Endodermal cell (in vitro differentiated cells): ENCODE data around the gene FUT8. TPM values are rescaled to one million over a fixed set of nuclear protein-coding genes. Genes with fewer than 3 reads are reported as not detected.

Experiments
- DNase-seq: peaks from one replicate; pipeline ENCODE4 v3.0.0-alpha.2; 2017
- H3K27ac ChIP-seq: 2 replicates; pipeline ENCODE4 v1.5.1; 2013; ENCODE audit warnings: mild to moderate bottlenecking, low read depth, low read length, moderate library complexity
- H3K27me3 ChIP-seq: 2 replicates; pipeline ENCODE4 v1.6.1; 2013; ENCODE audit warnings: mild to moderate bottlenecking, low read length, moderate library complexity; ENCODE audit not compliant: insufficient read depth, control insufficient read depth, poor library complexity, severe bottlenecking
- H3K36me3 ChIP-seq: 2 replicates; pipeline ENCODE4 v1.7.0; 2013; ENCODE audit warnings: mild to moderate bottlenecking, low read length, moderate library complexity; ENCODE audit not compliant: control insufficient read depth, insufficient read depth
- H3K4me1 ChIP-seq: one replicate; pipeline ENCODE4 v1.7.0; 2013; ENCODE audit warnings: low read length; ENCODE audit not compliant: control insufficient read depth, insufficient read depth
- H3K4me3 ChIP-seq: 2 replicates; pipeline ENCODE4 v1.5.1; 2013; ENCODE audit warnings: mild to moderate bottlenecking, low read length, moderate library complexity
- H3K9ac ChIP-seq: 2 replicates; pipeline ENCODE4 v1.6.1; 2013; ENCODE audit warnings: mild to moderate bottlenecking, low read length, moderate library complexity; ENCODE audit not compliant: poor library complexity, severe bottlenecking; ENCODE audit errors: extremely low read depth
- H3K9me3 ChIP-seq: 2 replicates; pipeline ENCODE4 v1.6.1; 2013; ENCODE audit warnings: mild to moderate bottlenecking, low read length, moderate library complexity; ENCODE audit not compliant: control insufficient read depth
- H3K27ac Mint-ChIP-seq: 2 replicates; pipeline ENCODE4 v1.8.0; 2020; ENCODE audit warnings: mixed read lengths
- H3K27me3 Mint-ChIP-seq: 2 replicates; pipeline ENCODE4 v1.8.0; 2021; ENCODE audit warnings: mild to moderate bottlenecking, mixed read lengths; ENCODE audit not compliant: insufficient read depth
- H3K36me3 Mint-ChIP-seq: 2 replicates; pipeline ENCODE4 v1.8.0; 2020; ENCODE audit warnings: low read depth, mixed read lengths
- H3K4me1 Mint-ChIP-seq: 2 replicates; pipeline ENCODE4 v1.8.0; 2020; ENCODE audit warnings: mixed read lengths
- H3K4me3 Mint-ChIP-seq: 2 replicates; pipeline ENCODE4 v1.8.0; 2020; ENCODE audit warnings: mild to moderate bottlenecking, moderate library complexity, mixed read lengths
- H3K9me3 Mint-ChIP-seq: 2 replicates; pipeline ENCODE4 v1.8.0; 2020; ENCODE audit warnings: mild to moderate bottlenecking, mixed read lengths
- CTCF ChIP-seq: fragments of 200-600 bp; sonication (generic); conservative IDR thresholded peaks from 2 replicates; pipeline ENCODE4 v1.5.0; 2021; ENCODE audit warnings: antibody characterized with exemption, mild to moderate bottlenecking
- WGBS, 2 experiments: methylation state at CpG; one replicate each; pipeline versions ENCODE4 v1.1.5 to v1.1.7; 2013; ENCODE audit warnings: missing lambda C conversion rate in 2 of 2, mixed read lengths in 1 of 2; ENCODE audit not compliant: insufficient coverage in 1 of 2, insufficient read length in 1 of 2; 5-methylcytosine and 5-hydroxymethylcytosine counted together
- total RNA-seq, 2 donors: library from RNA; stranded (reverse); fragmentation: NEBNext Ultra II Directional in 1 of 2; extraction: Animal tissue kit (Norgen Biotek cat#: 25700) in 1 of 2; gene quantifications; 2 replicates in 1 of 2; 3 replicates in 1 of 2; pipeline ENCODE4 v1.2.1, GENCODE V29; 2021

The FUT8 gene
- total RNA-seq, 2 donors from 2014 or later, result 63.9 to 76.9 TPM

GRCh38 chr14:65656554-65656953 lies 244.0 kb downstream of the FUT8 start:
- Mint-ChIP-seq H3K9me3 (peaks cover 29% of the 10 kb centered on the region), H3K27me3 (no peaks in the 10 kb centered on the region), H3K27ac (no peak overlapping the region), H3K4me3 (no peak overlapping the region), H3K4me1 (no peaks in the 10 kb centered on the region), H3K36me3 (peaks cover 24% of the 10 kb centered on the region)
- Histone ChIP-seq H3K27me3 (no peaks in the 10 kb centered on the region), H3K4me1 (peaks cover 11% of the 10 kb centered on the region), H3K9me3 (peaks cover 33% of the 10 kb centered on the region), H3K27ac (no peak overlapping the region), H3K36me3 (peaks cover 13% of the 10 kb centered on the region), H3K9ac (no peak overlapping the region), H3K4me3 (no peak overlapping the region)
- no peak for DNase-seq
- TF ChIP-seq CTCF, result no peak
- WGBS, 2 experiments, result 90 to 96% methylated on average over 2 of the region's 2 CpGs

GRCh38 chr14:65658202-65658601 lies 245.7 kb downstream of the FUT8 start:
- no peak for TF ChIP-seq CTCF
- Mint-ChIP-seq H3K27me3 (no peaks in the 10 kb centered on the region), H3K9me3 (peaks cover 26% of the 10 kb centered on the region), H3K4me3 (no peak overlapping the region), H3K27ac (no peak overlapping the region), H3K36me3 (peaks cover 22% of the 10 kb centered on the region), H3K4me1 (peaks cover 4% of the 10 kb centered on the region)
- H3K27ac ChIP-seq, result no peak overlapping the region
- peaks cover 11% of the 10 kb centered on the region for H3K4me1 ChIP-seq
- no peak for DNase-seq
- no peak overlapping the region for H3K4me3 ChIP-seq
- H3K9me3 ChIP-seq, result peaks cover 23% of the 10 kb centered on the region
- H3K9ac ChIP-seq, result no peak overlapping the region
- peaks cover 3% of the 10 kb centered on the region for H3K36me3 ChIP-seq
- no peaks in the 10 kb centered on the region for H3K27me3 ChIP-seq

GRCh38 chr14:65661865-65662264 lies 249.3 kb downstream of the FUT8 start:
- Mint-ChIP-seq H3K9me3 (peaks cover 5% of the 10 kb centered on the region), H3K27ac (no peak overlapping the region), H3K36me3 (no peaks in the 10 kb centered on the region), H3K4me3 (no peak overlapping the region), H3K4me1 (peaks cover 8% of the 10 kb centered on the region), H3K27me3 (no peaks in the 10 kb centered on the region)
- Histone ChIP-seq H3K4me3 (no peak overlapping the region), H3K9me3 (peaks cover 2% of the 10 kb centered on the region), H3K9ac (no peak overlapping the region), H3K27me3 (no peaks in the 10 kb centered on the region), H3K4me1 (peaks cover 11% of the 10 kb centered on the region), H3K27ac (no peak overlapping the region), H3K36me3 (peaks cover 19% of the 10 kb centered on the region)
- 93% methylated on average over 3 of the region's 3 CpGs; no CpG with 5 or more reads in 1 of the 2 experiments for WGBS, 2 experiments
- DNase-seq, result no peak
- no peak for TF ChIP-seq CTCF
